Medulla oblongata (tissue), 1 donor: Measurements from ENCODE around the gene ADARB2.
"Not testable (repeated sequence)": the region's sequence is repeated elsewhere in the genome, so short reads cannot be mapped to it uniquely, and the experiment has no call there.

Experiments used
- DNase-seq: peaks from one replicate; pipeline ENCODE4 v3.0.0-alpha.2; 2015; ENCODE audit errors: extremely low spot score

Gene ADARB2

GRCh38 chr10:1465418-1465911 is 271.9 kb downstream of the ADARB2 start:
- no peak for DNase-seq

- no peak for DNase-seq
Measured at GRCh38 chr10:1464881-1465417, 272.4 kb downstream of the ADARB2 start.

- DNase-seq: not testable (repeated sequence)
Measured at GRCh38 chr10:1463971-1464370, 273.4 kb downstream of the ADARB2 start.

- no peak for DNase-seq
Measured at GRCh38 chr10:1462994-1463633, 274.2 kb downstream of the ADARB2 start.

GRCh38 chr10:1462521-1462920 is 274.8 kb downstream of the ADARB2 start:
- no peak for DNase-seq

GRCh38 chr10:1462032-1462431 is 275.3 kb downstream of the ADARB2 start:
- no peak for DNase-seq

- no peak for DNase-seq
Measured at GRCh38 chr10:1461016-1461415, 276.3 kb downstream of the ADARB2 start.

- not testable (repeated sequence) for DNase-seq
Measured at GRCh38 chr10:1459664-1460063, 277.7 kb downstream of the ADARB2 start.

- no peak for DNase-seq
Measured at GRCh38 chr10:1454951-1455350, 282.4 kb downstream of the ADARB2 start.

- DNase-seq: no peak
Measured at GRCh38 chr10:1454428-1454827, 282.9 kb downstream of the ADARB2 start.

- no peak for DNase-seq
Measured at GRCh38 chr10:1452777-1453176, 284.5 kb downstream of the ADARB2 start.

- DNase-seq: no peak
Measured at GRCh38 chr10:1451941-1452340, 285.4 kb downstream of the ADARB2 start.

GRCh38 chr10:1451362-1451888 is 285.9 kb downstream of the ADARB2 start:
- no peak for DNase-seq

GRCh38 chr10:1449572-1450205 is 287.6 kb downstream of the ADARB2 start:
- DNase-seq: no peak

- DNase-seq: no peak
Measured at GRCh38 chr10:1449021-1449420, 288.3 kb downstream of the ADARB2 start.

- DNase-seq: no peak
Measured at GRCh38 chr10:1448252-1448930, 288.9 kb downstream of the ADARB2 start.

GRCh38 chr10:1444826-1445225 is 292.5 kb downstream of the ADARB2 start:
- no peak for DNase-seq

- DNase-seq: no peak
Measured at GRCh38 chr10:1440897-1441296, 296.4 kb downstream of the ADARB2 start.

- DNase-seq: no peak
Measured at GRCh38 chr10:1434912-1435692, 302.2 kb downstream of the ADARB2 start.

GRCh38 chr10:1434202-1434601 is 303.1 kb downstream of the ADARB2 start:
- DNase-seq: no peak

GRCh38 chr10:1432161-1432560 is 305.2 kb downstream of the ADARB2 start:
- DNase-seq: no peak

GRCh38 chr10:1431229-1431628 is 306.1 kb downstream of the ADARB2 start:
- DNase-seq: no peak
